SU-DHL-6 (cell line): Measurements from ENCODE around the gene RASGRF1.

ENCODE experiments used
- H2AFZ ChIP-seq: fragments of 200-600 bp; sonication (generic); 2 replicates; pipeline ENCODE4 v1.6.1; 2014; ENCODE audit warnings: low read depth, mild to moderate bottlenecking, moderate library complexity, mixed read lengths, antibody characterized with exemption, low read length; ENCODE audit not compliant: severe bottlenecking
- H3F3A ChIP-seq: fragments of 200-600 bp; shearing (Covaris generic); 2 replicates; pipeline ENCODE4 v1.6.0; 2016; ENCODE audit warnings: antibody characterized with exemption, mild to moderate bottlenecking; ENCODE audit not compliant: insufficient read depth
- H3K27ac ChIP-seq: fragments of 200-600 bp; sonication (generic); 2 replicates; pipeline ENCODE4 v1.5.1; 2016; ENCODE audit warnings: low read depth, mild to moderate bottlenecking, low read length, moderate library complexity, mixed read lengths
- H3K27me3 ChIP-seq: fragments of 200-600 bp; sonication (generic), shearing (Covaris generic); 2 replicates; pipeline ENCODE4 v1.6.0; 2014; ENCODE audit warnings: mild to moderate bottlenecking, low read length
- H3K36me3 ChIP-seq: fragments of 200-600 bp; sonication (generic); 2 replicates; pipeline ENCODE4 v1.6.1; 2014; ENCODE audit warnings: mild to moderate bottlenecking, low read length, mixed read lengths
- H3K4me2 ChIP-seq: fragments of 300-600, 200-600 bp; shearing (Covaris generic), sonication (generic); 2 replicates; pipeline ENCODE4 v1.6.0; 2014; ENCODE audit warnings: low read length, low read depth, mild to moderate bottlenecking; ENCODE audit not compliant: poor library complexity, severe bottlenecking
- H3K4me3 ChIP-seq: fragments of 200-600 bp; sonication (generic); 2 replicates; pipeline ENCODE4 v1.5.1; 2014; ENCODE audit warnings: antibody characterized with exemption, low read length, mild to moderate bottlenecking, mixed read lengths; ENCODE audit not compliant: insufficient read depth, poor library complexity, severe bottlenecking
- H3K79me2 ChIP-seq: fragments of 200-600 bp; sonication (generic); 2 replicates; pipeline ENCODE4 v1.6.1; 2014; ENCODE audit warnings: mild to moderate bottlenecking, low read length, moderate library complexity; ENCODE audit not compliant: insufficient read depth
- H3K9ac ChIP-seq: fragments of 200-600 bp; sonication (generic); 2 replicates; pipeline ENCODE4 v1.7.0; 2014; ENCODE audit warnings: mild to moderate bottlenecking, low read length
- H3K9me2 ChIP-seq: fragments of 200-600 bp; sonication (generic); replicated peaks from 2 replicates; pipeline ENCODE4 v1.6.1; 2014; ENCODE audit warnings: low read length; ENCODE audit not compliant: insufficient read depth
- H3K9me3 ChIP-seq: fragments of 200-600 bp; sonication (generic); 2 replicates; pipeline ENCODE4 v1.6.1; 2014; ENCODE audit warnings: low read length, mixed read lengths; ENCODE audit not compliant: insufficient read depth
- H4K20me1 ChIP-seq: fragments of 200-600 bp; sonication (generic); 2 replicates; pipeline ENCODE4 v1.6.1; 2014; ENCODE audit warnings: low read depth, mild to moderate bottlenecking, antibody characterized with exemption, low read length, moderate library complexity, mixed read lengths
- CTCF ChIP-seq: fragments of 200-600 bp; sonication (generic); IDR thresholded peaks from one replicate; pipeline ENCODE4 v1.5.1; 2017; ENCODE audit warnings: antibody characterized with exemption, mild to moderate bottlenecking, low read length, moderate library complexity; ENCODE audit not compliant: insufficient read depth, poor library complexity, severe bottlenecking
- EZH2phosphoT487 ChIP-seq: fragments of 200-600 bp; sonication (generic), shearing (Covaris generic); conservative IDR thresholded peaks from 2 replicates; pipeline ENCODE4 v1.6.1; 2018; ENCODE audit warnings: mild to moderate bottlenecking, antibody characterized with exemption, low read length, moderate library complexity, mixed read lengths

Gene RASGRF1

GRCh38 chr15:79129235-79129634 lies 38.7 kb upstream of the RASGRF1 start:
- no peak overlapping the region for H3K27ac ChIP-seq
- H4K20me1 ChIP-seq: no peaks in the 10 kb centered on the region

GRCh38 chr15:79128556-79128955 lies 38.0 kb upstream of the RASGRF1 start:
- Histone ChIP-seq H3F3A (no peaks in the 10 kb centered on the region), H4K20me1 (no peaks in the 10 kb centered on the region), H2AFZ (no peak overlapping the region), H3K79me2 (no peaks in the 10 kb centered on the region), H3K9me3 (no peaks in the 10 kb centered on the region), H3K27me3 (no peaks in the 10 kb centered on the region), H3K36me3 (no peaks in the 10 kb centered on the region), H3K9ac (no peak overlapping the region), H3K4me3 (no peak overlapping the region), H3K9me2 (no peaks in the 10 kb centered on the region), H3K4me2 (no peak overlapping the region), H3K27ac (no peak overlapping the region)
- TF ChIP-seq EZH2phosphoT487 (no peak), CTCF (no peak)

More at GRCh38 chr15:79129235-79129634, 38.7 kb upstream of the RASGRF1 start:
- H3K36me3 ChIP-seq: no peaks in the 10 kb centered on the region
- H3K9me3 ChIP-seq: no peaks in the 10 kb centered on the region
- no peaks in the 10 kb centered on the region for H3K27me3 ChIP-seq
- H3K9ac ChIP-seq: no peak overlapping the region
- H3F3A ChIP-seq: no peaks in the 10 kb centered on the region
- H3K4me3 ChIP-seq: no peak overlapping the region
- H3K9me2 ChIP-seq: no peaks in the 10 kb centered on the region
- no peaks in the 10 kb centered on the region for H3K79me2 ChIP-seq
- TF ChIP-seq EZH2phosphoT487: no peak
- no peak for TF ChIP-seq CTCF
- H2AFZ ChIP-seq: no peak overlapping the region
- H3K4me2 ChIP-seq: no peak overlapping the region

GRCh38 chr15:79124388-79124787 lies 33.8 kb upstream of the RASGRF1 start:
- H3K9ac ChIP-seq: no peak overlapping the region
- H3K4me3 ChIP-seq: no peak overlapping the region
- no peak overlapping the region for H3K4me2 ChIP-seq
- no peak for TF ChIP-seq EZH2phosphoT487
- no peak for TF ChIP-seq CTCF
- no peaks in the 10 kb centered on the region for H3K36me3 ChIP-seq
- no peaks in the 10 kb centered on the region for H3K79me2 ChIP-seq
- H3F3A ChIP-seq: no peaks in the 10 kb centered on the region
- no peaks in the 10 kb centered on the region for H3K9me3 ChIP-seq
- H3K27me3 ChIP-seq: no peaks in the 10 kb centered on the region
- no peak overlapping the region for H3K27ac ChIP-seq
- no peak overlapping the region for H2AFZ ChIP-seq
- H4K20me1 ChIP-seq: no peaks in the 10 kb centered on the region
- no peaks in the 10 kb centered on the region for H3K9me2 ChIP-seq
